Ascending aorta (tissue), 2 donors: ENCODE data around the gene FBP1. TPM values are rescaled to one million over a fixed set of nuclear protein-coding genes. Genes with fewer than 3 reads are reported as not detected.

Experiments
- DNase-seq, 2 donors: peaks; one replicate each; pipeline ENCODE4 v3.0.0-alpha.2; 2019; ENCODE audit warnings: low spot score in 2 of 2
- H3K27ac ChIP-seq, 2 donors: fragments of 200-600 bp; sonication (generic); one replicate each; pipeline ENCODE4 v1.5.1; 2016 to 2017; ENCODE audit warnings: mild to moderate bottlenecking in 1 of 2
- H3K27me3 ChIP-seq: fragments of 200-600 bp; sonication (generic); one replicate; pipeline ENCODE4 v1.5.1; 2017
- H3K36me3 ChIP-seq, 2 donors: fragments of 200-600 bp; sonication (generic); one replicate each; pipeline ENCODE4 v1.5.1; 2016
- H3K4me1 ChIP-seq, 2 donors: fragments of 200-600 bp; sonication (generic); one replicate each; pipeline ENCODE4 v1.5.1; 2016 to 2017; ENCODE audit warnings: mild to moderate bottlenecking in 1 of 2
- H3K4me3 ChIP-seq, 2 donors: fragments of 200-600 bp; sonication (generic); one replicate each; pipeline ENCODE4 v1.5.1; 2016 to 2017; ENCODE audit warnings: mild to moderate bottlenecking in 1 of 2
- H3K9me3 ChIP-seq, 2 donors: fragments of 200-600 bp; sonication (generic); one replicate each; pipeline ENCODE4 v1.5.1; 2016
- CTCF ChIP-seq, 3 experiments: fragments of 200-600 bp in 2 of 3; fragments of 450-650 bp in 1 of 3; sonication (generic) in 2 of 3; IDR thresholded peaks; one replicate each; pipeline ENCODE4 v1.5.1; 2016 to 2019; ENCODE audit warnings: antibody characterized with exemption in 3 of 3, mild to moderate bottlenecking in 1 of 3, moderate library complexity in 1 of 3
- intact Hi-C: fragments of 100-400 bp; cut with DNase I; formaldehyde crosslinking; loops from one replicate; pipeline ENCODE4 v1.15.1; 2023
- total RNA-seq: library from RNA; depleted of rRNA; stranded (reverse); fragments of >200 nt; gene quantifications from one replicate; pipeline ENCODE4 v1.1.0, GENCODE V29; 2016

Gene FBP1
- total RNA-seq, 1 donor from 2014 or later = 4.8 TPM

GRCh38 chr9:94664801-94665200 lies 25.5 kb upstream of the FBP1 start:
- TF ChIP-seq CTCF (IDR thresholded peaks at IDR 0.05) = no peak
- no peaks in the 10 kb centered on the region for H3K4me1 ChIP-seq
- DNase-seq = no peak
- H3K27me3 ChIP-seq = no peaks in the 10 kb centered on the region
- H3K9me3 ChIP-seq = no peaks in the 10 kb centered on the region
- H3K4me3 ChIP-seq = no peak overlapping the region
- no peaks in the 10 kb centered on the region for H3K36me3 ChIP-seq
- H3K27ac ChIP-seq = no peak overlapping the region
- intact Hi-C loops = loop anchor here (5.0 to 10.0 kb wide), 2 partner anchors 412 to 600 kb away; no protein-coding TSS in a partner anchor

- intact Hi-C loops = loop anchor here (10.0 kb wide), 1 partner anchor 601 kb away; no protein-coding TSS in a partner anchor
- TF ChIP-seq CTCF (IDR thresholded peaks at IDR 0.05) = no peak
Measured at GRCh38 chr9:94663640-94664039, 24.3 kb upstream of the FBP1 start.

GRCh38 chr9:94663140-94663539 lies 23.8 kb upstream of the FBP1 start:
- H3K4me1 ChIP-seq = no peaks in the 10 kb centered on the region

More at GRCh38 chr9:94663640-94664039, 24.3 kb upstream of the FBP1 start:
- DNase-seq = no peak
- no peaks in the 10 kb centered on the region for H3K4me1 ChIP-seq
- H3K27ac ChIP-seq = no peak overlapping the region
- no peaks in the 10 kb centered on the region for H3K36me3 ChIP-seq
- no peaks in the 10 kb centered on the region for H3K9me3 ChIP-seq
- H3K4me3 ChIP-seq = no peak overlapping the region
- H3K27me3 ChIP-seq = no peaks in the 10 kb centered on the region

GRCh38 chr9:94657021-94657725 lies 17.9 kb upstream of the FBP1 start:
- Histone ChIP-seq H3K27me3 (no peaks in the 10 kb centered on the region), H3K36me3 (no peaks in the 10 kb centered on the region)
- intact Hi-C loops = no loop called here

More at GRCh38 chr9:94663140-94663539, 23.8 kb upstream of the FBP1 start:
- TF ChIP-seq CTCF (IDR thresholded peaks at IDR 0.05) = no peak
- H3K36me3 ChIP-seq = no peaks in the 10 kb centered on the region
- H3K4me3 ChIP-seq = no peak overlapping the region
- H3K27ac ChIP-seq = no peak overlapping the region
- DNase-seq = no peak
- H3K27me3 ChIP-seq = no peaks in the 10 kb centered on the region
- intact Hi-C loops = loop anchor here (10.0 kb wide), 1 partner anchor 602 kb away; no protein-coding TSS in a partner anchor
- H3K9me3 ChIP-seq = no peaks in the 10 kb centered on the region

GRCh38 chr9:94656200-94656599 lies 16.9 kb upstream of the FBP1 start:
- peak overlapping the region in 1 of 2 donors; percentile 45 for H3K27ac ChIP-seq
- no peaks in the 10 kb centered on the region for H3K36me3 ChIP-seq
- TF ChIP-seq CTCF (IDR thresholded peaks at IDR 0.05) = no peak
- no peaks in the 10 kb centered on the region for H3K27me3 ChIP-seq
- intact Hi-C loops = no loop called here
- DNase-seq = peak in 1 of 2 donors; percentile 71
- peaks cover 0 to 3% of the 10 kb centered on the region in 2 donors for H3K4me1 ChIP-seq
- H3K4me3 ChIP-seq = peak overlapping the region; percentile 4 to 52
- H3K9me3 ChIP-seq = no peaks in the 10 kb centered on the region

More at GRCh38 chr9:94657021-94657725, 17.9 kb upstream of the FBP1 start:
- no peak overlapping the region for H3K27ac ChIP-seq
- no peaks in the 10 kb centered on the region for H3K9me3 ChIP-seq
- no peak overlapping the region for H3K4me3 ChIP-seq
- DNase-seq = no peak
- H3K4me1 ChIP-seq = peaks cover 0 to 3% of the 10 kb centered on the region in 2 donors
- no peak for TF ChIP-seq CTCF (IDR thresholded peaks at IDR 0.05)
